Measurements from ENCODE around the gene PRX.
A peak's percentile ranks its signal among the peaks of the same experiment; 100 is the strongest.
"Not testable (repeated sequence)": the region's sequence is repeated elsewhere in the genome, so short reads cannot be mapped to it uniquely, and the experiment has no call there.

PRX gene

GRCh38 chr19:40389404-40390083, 23.6 kb downstream of the PRX start:
- no peak for DNase-seq (ENCODE audit: low read depth in 2 of 2)

- DNase-seq (ENCODE audit: low read depth in 2 of 2): no peak
These were observed 24.7 kb downstream of the PRX start for GRCh38 chr19:40388481-40388880.

- no peak for DNase-seq (ENCODE audit: low read depth in 2 of 2)
These were observed 26.0 kb downstream of the PRX start for GRCh38 chr19:40387155-40387554.

DNA sequence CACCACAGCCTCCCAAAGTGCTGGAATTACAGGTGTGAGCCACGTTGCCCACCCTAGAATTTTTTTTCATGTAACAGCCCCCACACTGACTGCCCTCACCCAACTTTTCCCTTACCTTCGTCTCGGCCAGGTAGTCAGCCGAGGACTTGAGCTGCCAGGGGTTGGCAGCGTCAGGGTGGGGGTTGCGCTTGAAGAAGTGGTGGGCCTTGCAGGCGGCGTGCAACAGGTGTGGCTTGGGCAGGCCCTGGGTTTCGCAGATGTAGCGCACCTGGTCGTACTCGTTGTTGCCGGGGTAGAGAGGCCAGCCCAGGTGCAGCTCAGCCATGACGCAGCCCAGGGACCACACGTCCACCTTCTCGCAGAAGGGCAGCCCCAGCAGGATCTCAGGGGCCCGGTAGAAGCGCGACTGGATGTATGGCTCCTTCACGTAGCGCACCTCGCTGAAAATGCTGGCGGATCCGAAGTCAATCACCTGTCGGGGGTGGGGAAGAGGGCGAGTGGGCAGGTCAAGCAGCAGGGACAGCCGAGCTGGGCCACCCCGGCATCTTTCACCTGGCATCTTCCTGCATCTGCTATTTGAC, 29.4 kb downstream of the PRX start:
- no peak for DNase-seq (ENCODE audit: low read depth in 2 of 2)

- no peak for DNase-seq (ENCODE audit: low read depth in 2 of 2)
These were observed 31.9 kb downstream of the PRX start for GRCh38 chr19:40381321-40381720.

GRCh38 chr19:40380199-40381037, 32.8 kb downstream of the PRX start:
- DNase-seq (ENCODE audit: low read depth in 2 of 2): no peak

GRCh38 chr19:40379446-40380198, 33.6 kb downstream of the PRX start:
- no peak for DNase-seq (ENCODE audit: low read depth in 2 of 2)

DNA sequence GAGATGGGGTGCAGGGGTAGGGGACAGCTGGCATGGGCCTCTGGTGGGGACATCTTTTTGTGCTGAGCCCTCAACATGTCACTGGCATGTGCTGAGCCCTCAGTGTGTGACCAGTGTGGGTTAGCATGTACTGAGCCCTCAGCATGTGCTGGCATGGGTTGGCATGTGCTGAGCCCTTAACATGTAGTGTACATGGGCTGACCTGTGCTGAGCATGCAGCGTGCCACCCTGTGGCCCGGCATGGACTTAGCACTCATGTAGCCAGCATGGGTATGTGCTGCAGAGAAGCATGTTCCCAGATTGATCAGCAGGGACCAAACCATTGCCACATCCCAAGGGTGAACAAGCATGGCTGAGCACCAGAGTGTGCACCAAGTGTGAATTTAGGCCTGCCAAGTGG, 34.7 kb downstream of the PRX start:
- no peak for DNase-seq (ENCODE audit: low read depth in 2 of 2)

DNA sequence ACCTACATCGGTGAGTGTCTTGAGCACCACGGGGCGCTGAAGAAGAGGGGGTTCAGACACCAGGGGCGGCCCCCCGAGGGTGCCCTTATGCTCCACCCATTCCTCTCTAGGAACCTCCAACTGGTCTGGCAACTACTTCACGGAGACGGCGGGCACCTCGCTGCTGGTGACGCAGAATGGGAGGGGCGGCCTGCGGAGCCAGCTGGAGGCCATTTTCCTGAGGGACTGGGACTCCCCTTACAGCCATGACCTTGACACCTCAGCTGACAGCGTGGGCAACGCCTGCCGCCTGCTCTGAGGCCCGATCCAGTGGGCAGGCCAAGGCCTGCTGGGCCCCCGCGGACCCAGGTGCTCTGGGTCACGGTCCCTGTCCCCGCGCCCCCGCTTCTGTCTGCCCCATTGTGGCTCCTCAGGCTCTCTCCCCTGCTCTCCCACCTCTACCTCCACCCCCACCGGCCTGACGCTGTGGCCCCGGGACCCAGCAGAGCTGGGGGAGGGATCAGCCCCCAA, 35.2 kb downstream of the PRX start:
- no peak for DNase-seq (ENCODE audit: low read depth in 2 of 2)

- DNase-seq (ENCODE audit: low read depth in 2 of 2): no peak
These were observed 36.8 kb downstream of the PRX start for GRCh38 chr19:40376286-40376862.

GRCh38 chr19:40374084-40374483, 39.1 kb downstream of the PRX start:
- DNase-seq (ENCODE audit: low read depth in 2 of 2): no peak

- DNase-seq (ENCODE audit: low read depth in 2 of 2): no peak
These were observed 41.4 kb downstream of the PRX start for GRCh38 chr19:40371802-40372122.

DNA sequence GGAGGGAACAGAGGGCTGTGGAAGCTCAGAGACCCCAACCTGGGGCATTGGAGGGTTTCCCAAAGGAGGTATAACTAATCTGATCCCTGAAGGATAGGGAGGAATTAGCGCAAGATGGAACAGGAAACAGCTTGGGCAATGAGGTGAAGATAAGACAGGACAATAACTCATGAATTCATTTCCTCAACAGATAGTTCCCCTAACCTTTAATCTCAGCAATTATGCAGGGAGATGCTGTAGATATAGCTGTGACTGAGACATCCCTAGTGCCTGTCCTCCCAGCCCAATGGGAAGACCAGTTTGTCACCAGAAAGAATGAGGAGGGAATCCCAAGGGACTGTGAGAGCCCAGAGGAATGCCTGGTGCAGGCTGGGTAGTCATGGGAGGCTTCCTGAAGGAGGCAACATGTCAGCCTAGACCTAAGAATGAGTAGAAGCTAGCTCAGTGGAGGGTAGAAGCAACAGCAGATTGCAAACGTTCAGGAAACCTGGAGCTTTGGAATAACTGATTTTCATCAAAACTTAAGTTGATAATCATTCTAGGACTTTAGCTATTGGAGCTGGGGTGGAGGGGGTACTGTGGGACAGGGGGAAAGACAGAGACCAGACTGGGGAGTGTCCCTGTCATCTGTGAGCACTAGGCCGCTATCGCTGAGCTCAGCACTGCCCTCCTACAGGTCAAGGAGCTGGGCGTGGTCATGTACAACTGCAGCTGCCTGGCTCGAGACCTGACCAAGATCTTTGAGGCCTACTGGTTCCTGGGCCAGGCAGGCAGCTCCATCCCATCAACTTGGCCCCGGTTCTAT, 42.0 kb downstream of the PRX start:
- no peak for DNase-seq (ENCODE audit: low read depth in 2 of 2)

- not testable (repeated sequence) for DNase-seq (ENCODE audit: low read depth in 2 of 2)
These were observed 42.9 kb downstream of the PRX start for GRCh38 chr19:40370253-40370652.

GRCh38 chr19:40369797-40370196, 43.4 kb downstream of the PRX start:
- DNase-seq (ENCODE audit: low read depth in 2 of 2): no peak

DNA sequence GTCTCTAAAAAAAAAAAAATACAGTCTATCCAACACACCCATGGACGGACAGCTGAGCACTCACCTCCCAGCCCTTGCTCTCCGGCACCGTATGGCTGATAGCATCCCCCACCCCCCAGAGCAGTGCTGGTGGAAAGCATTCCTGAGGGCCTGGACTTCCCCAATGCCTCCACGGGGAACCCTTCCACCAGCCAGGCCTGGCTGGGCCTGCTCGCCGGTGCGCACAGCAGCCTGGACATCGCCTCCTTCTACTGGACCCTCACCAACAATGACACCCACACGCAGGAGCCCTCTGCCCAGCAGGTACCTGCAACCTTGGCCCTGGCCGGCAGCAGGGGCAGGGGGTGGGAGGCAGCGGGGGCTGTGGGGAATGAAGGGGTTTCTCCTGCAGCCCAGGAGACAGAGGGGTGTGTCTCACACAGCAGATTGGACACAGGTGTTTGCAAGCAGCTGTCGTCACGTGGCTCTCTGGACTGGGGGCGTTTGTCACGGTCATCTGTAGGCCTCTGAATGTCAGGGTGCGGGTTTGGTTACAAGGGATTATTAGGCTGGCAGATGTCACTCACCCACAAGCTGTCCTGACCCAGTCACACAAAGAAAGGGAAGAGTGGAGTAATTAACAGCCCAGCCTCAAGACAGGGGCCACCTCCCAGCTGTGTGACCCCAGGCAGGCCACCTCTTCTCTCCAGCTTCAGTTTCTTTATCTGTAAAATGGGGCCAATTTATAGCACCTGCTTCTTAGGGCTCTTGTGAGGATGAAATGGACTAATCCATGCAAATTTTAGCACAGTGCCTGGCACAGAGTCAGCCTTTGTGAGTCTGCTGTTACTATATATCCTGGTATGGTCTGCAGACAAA, 45.4 kb downstream of the PRX start:
- no peak for DNase-seq (ENCODE audit: low read depth in 2 of 2)

- DNase-seq (ENCODE audit: low read depth in 2 of 2): no peak
These were observed 46.2 kb downstream of the PRX start for GRCh38 chr19:40366697-40367561.

DNA sequence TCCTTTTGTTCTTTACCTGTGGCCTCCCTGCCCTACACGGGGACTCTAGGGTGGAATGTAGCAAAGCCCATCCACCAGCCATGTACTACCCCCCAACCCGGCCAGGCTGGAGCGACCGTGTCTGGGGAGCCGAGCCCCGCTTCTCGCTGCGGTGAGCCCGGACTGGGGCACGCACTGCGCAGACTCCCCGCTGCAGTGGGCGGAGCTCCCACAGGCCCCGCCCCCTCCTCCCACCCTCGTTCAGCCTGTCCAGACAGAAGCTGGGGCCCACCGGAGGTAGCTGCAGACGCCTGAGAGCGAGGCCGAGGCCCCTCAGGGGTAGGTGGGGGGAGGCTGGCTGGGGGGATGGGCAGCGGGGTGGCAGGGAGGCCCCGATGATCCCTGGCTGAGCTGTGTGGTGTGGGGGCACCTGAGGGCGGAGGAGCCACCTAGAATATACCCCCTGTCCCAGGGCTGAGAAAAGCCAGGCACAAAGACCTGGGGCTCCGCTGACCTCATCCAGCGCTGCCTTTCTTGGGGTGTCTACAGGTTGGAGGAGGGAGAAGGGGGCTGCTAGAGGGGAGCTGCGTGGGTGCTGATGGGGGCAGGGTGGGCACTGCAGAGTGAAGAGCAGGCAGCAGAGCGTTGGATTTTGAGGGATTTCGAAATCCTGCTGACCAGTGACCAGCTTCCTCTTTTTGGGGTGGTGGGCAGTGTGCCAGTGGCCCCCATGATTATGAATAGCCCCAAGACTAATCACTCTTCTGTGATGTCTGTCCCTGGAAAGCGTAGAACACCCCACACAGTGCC, 47.4 kb downstream of the PRX start:
- DNase-seq (ENCODE audit: low read depth in 2 of 2): peak; percentile 50 to 64
